WERI-Rb-1 (cell line): ENCODE results near the gene SALL2.

Experiments used
- DNase-seq: peaks from one replicate; pipeline ENCODE4 v3.0.0-alpha.2; 2020
- H3K27ac ChIP-seq: fragments of 250-450 bp; sonication (Bioruptor Pico); 2 replicates; pipeline ENCODE4 v1.5.1; 2020; ENCODE audit warnings: mild to moderate bottlenecking, moderate library complexity
- H3K27me3 ChIP-seq: fragments of 250-450 bp; sonication (Bioruptor Pico); 2 replicates; pipeline ENCODE4 v1.5.1; 2021; ENCODE audit warnings: mild to moderate bottlenecking, low read depth, moderate library complexity; ENCODE audit not compliant: insufficient read depth, severe bottlenecking
- H3K36me3 ChIP-seq: fragments of 250-450 bp; sonication (Bioruptor Pico); 2 replicates; pipeline ENCODE4 v1.5.1; 2020; ENCODE audit warnings: mild to moderate bottlenecking, moderate library complexity
- H3K4me3 ChIP-seq: 2 replicates; pipeline ENCODE4 v1.5.1; 2011; ENCODE audit warnings: low read depth, mild to moderate bottlenecking, control low read depth, low read length
- H3K9me3 ChIP-seq: fragments of 250-450 bp; sonication (Bioruptor Pico); 2 replicates; pipeline ENCODE4 v1.5.1; 2021; ENCODE audit warnings: mild to moderate bottlenecking, moderate library complexity; ENCODE audit not compliant: severe bottlenecking
- TF ChIP-seq, protein P1 (sequence below): IDR thresholded peaks from 2 replicates; pipeline ENCODE4 v1.5.1; 2011; ENCODE audit warnings: low read depth, mild to moderate bottlenecking, control low read depth, inconsistent platforms, low read length

The SALL2 gene

DNA sequence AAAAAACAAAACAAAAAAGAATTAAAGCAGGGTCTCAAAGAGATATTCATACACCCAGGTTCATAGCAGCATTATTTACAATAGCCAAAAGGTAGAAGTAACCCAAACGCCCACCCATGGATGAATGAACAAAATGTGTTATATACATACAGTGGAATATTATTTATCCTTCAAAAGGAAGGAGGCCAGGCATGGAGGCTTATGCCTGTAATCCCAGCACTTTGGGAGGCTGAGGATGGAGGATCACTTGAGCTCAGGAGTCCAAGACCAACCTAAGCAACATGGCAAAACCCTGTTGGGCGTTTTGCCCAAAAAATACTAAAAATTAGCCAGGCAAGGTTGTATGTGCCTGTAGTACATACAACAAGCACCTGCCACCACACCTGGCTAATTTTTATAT, 19.6 kb downstream of the SALL2 start:
- no peak for DNase-seq
- H3K36me3 ChIP-seq: peaks cover 38% of the 10 kb centered on the region
- no peak overlapping the region for H3K4me3 ChIP-seq

DNA sequence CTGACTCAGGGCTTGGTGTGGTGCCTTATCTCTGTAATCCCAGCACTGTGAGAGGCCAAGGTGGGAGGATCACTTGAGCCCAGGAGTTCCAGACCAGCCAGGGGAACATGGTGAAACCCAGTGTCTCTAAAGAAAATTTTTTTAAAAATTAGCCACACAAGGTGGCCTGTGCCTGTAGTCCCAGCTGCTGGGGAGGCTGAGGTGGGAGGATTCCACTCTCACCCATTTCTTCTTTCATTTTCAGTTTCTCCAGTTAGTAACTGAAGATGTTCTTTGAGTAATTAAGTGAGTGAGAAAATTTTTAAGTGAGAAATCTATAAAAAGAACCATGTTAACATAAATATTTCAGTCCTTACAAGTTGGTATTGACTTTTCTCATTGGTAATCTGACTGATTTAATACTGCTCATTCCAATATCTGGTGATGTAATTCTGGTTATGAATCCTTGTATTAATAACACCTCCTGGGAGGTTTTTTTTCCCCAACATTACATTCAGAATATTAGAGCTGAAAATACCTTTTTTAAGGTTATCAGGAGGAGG, 21.1 kb downstream of the SALL2 start:
- Histone ChIP-seq H3K9me3 (no peaks in the 10 kb centered on the region), H3K27me3 (no peaks in the 10 kb centered on the region), H3K4me3 (no peak overlapping the region), H3K36me3 (peaks cover 51% of the 10 kb centered on the region), H3K27ac (no peak overlapping the region)
- TF ChIP-seq, protein P1, sequence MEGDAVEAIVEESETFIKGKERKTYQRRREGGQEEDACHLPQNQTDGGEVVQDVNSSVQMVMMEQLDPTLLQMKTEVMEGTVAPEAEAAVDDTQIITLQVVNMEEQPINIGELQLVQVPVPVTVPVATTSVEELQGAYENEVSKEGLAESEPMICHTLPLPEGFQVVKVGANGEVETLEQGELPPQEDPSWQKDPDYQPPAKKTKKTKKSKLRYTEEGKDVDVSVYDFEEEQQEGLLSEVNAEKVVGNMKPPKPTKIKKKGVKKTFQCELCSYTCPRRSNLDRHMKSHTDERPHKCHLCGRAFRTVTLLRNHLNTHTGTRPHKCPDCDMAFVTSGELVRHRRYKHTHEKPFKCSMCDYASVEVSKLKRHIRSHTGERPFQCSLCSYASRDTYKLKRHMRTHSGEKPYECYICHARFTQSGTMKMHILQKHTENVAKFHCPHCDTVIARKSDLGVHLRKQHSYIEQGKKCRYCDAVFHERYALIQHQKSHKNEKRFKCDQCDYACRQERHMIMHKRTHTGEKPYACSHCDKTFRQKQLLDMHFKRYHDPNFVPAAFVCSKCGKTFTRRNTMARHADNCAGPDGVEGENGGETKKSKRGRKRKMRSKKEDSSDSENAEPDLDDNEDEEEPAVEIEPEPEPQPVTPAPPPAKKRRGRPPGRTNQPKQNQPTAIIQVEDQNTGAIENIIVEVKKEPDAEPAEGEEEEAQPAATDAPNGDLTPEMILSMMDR: no peak
- DNase-seq: no peak

More for the DNA sequence above, 19.6 kb downstream of the SALL2 start:
- no peaks in the 10 kb centered on the region for H3K27me3 ChIP-seq
- no peak overlapping the region for H3K27ac ChIP-seq
- peaks cover under 1% of the 10 kb centered on the region for H3K9me3 ChIP-seq
- TF ChIP-seq, protein P1: no peak

DNA sequence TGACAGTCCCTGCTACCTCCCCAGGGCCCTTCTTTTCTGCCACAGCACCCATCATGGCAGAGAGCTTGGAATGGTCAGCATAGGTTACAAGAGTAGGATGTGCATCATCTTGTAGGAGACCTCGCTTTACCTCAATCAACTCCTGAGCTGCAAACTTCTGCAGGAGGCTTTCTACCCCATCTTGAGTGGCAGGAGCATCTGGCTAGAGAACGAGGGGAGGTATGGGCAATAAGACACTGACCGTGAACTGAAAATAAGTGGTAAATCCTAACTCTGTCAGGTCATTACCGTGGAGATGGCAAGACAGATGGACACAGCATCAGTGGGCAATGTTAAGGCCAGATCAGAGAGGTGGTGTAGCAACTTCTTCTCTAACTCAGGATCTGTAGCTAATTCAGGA, 22.8 kb downstream of the SALL2 start:
- H3K27me3 ChIP-seq: no peaks in the 10 kb centered on the region
- DNase-seq: no peak
- H3K36me3 ChIP-seq: peaks cover 59% of the 10 kb centered on the region
- no peak overlapping the region for H3K4me3 ChIP-seq
- TF ChIP-seq, protein P1: no peak
- no peak overlapping the region for H3K27ac ChIP-seq
- H3K9me3 ChIP-seq: no peaks in the 10 kb centered on the region

DNA sequence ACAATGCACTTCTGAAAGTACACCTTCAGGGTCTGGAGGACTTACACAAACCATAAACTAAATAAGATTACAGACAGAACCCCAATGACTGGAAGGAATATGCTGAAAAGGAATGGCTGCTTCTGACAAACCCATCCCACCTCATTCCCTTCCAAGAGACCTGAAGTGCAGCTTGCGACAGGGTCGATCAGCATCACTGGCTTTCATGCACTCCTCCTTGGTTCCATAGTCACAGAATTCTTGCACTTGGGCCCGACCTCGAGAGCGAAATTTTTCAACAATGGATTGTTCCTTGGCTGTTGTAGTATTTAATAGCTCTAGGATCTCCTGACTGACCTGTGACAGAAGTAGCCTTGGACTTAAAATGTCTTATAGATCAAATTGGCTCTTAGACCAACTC, 24.6 kb downstream of the SALL2 start:
- no peak for DNase-seq
- peaks cover 62% of the 10 kb centered on the region for H3K36me3 ChIP-seq
- no peaks in the 10 kb centered on the region for H3K27me3 ChIP-seq
- no peaks in the 10 kb centered on the region for H3K9me3 ChIP-seq
- H3K4me3 ChIP-seq: no peak overlapping the region
- H3K27ac ChIP-seq: no peak overlapping the region
- TF ChIP-seq, protein P1: no peak

DNA sequence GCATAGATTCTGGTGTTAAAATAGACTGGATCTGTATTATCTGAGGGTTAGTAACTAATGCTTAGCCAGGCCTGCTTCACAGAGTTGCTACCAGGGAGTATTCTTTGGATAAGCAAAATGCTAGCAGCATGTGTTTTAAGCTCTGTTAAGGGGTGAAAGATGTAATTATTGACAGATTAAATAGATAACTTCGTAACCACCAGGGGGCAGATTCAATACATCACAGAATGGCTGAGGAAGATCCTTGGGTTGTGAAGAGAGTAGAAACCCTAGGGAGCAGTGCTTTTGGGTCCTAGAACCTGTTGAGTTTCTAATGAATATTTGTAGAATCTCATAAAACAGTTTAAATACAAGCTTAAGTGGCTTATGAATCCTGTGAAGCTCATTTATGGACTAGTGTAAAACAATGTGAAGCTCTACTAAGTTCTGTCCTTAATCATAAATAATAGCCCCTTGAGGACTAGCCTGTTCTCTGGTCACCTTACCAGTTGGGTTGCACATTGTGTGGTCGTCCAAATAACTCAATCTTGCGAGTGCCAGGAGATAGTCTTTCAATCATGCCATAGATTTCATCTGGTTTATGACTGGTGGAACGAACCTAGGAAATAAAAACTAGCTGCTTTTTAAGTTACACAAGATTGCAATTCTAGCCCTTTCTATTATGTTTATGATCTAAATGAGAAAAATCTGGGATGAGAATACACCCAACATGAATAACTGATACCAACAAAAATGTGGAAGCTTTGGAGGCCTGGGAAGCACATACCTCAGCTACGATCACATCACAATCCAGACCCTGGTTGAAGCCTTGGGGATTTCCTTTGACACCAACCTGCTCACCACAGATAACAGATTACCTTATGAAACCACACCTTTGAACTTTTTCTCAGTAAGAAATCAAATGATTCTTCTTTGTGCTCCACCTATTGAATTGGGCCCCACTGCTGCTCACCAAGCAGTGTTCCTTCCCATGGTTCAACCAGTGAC, 27.3 kb downstream of the SALL2 start:
- no peaks in the 10 kb centered on the region for H3K9me3 ChIP-seq
- peak; percentile 26 for DNase-seq
- peaks cover 81% of the 10 kb centered on the region for H3K36me3 ChIP-seq
- TF ChIP-seq, protein P1: peak; percentile 38; the same call in 1 of the 2 replicates
- no peaks in the 10 kb centered on the region for H3K27me3 ChIP-seq
- H3K4me3 ChIP-seq: no peak overlapping the region
- no peak overlapping the region for H3K27ac ChIP-seq
